ENCODE results near the gene SLC6A1. TPM values are rescaled to one million over a fixed set of nuclear protein-coding genes. Genes with fewer than 3 reads are reported as not detected.

SLC6A1 gene
- polyA plus RNA-seq, 1 of the 3 experiments (the other 2 are of a cell fraction), result not detected

GRCh38 chr3:11021611-11022011 is 29.1 kb downstream of the SLC6A1 start:
- no peaks in the 10 kb centered on the region for H3K79me2 ChIP-seq (ENCODE audit: insufficient read depth)
- no peak overlapping the region for H3K27ac ChIP-seq (ENCODE audit: low read depth in 2 of 2, low read length in 1 of 2)
- ChIA-PET POLR2A (no interaction called here), CTCF (interaction anchor here (1.4 kb wide), 1 partner anchor 38 kb away, joined by 6 read pairs; no protein-coding TSS in a partner anchor)
- H2AFZ ChIP-seq (ENCODE audit: low read depth), result no peak overlapping the region
- TF ChIP-seq YY1 (IDR thresholded peaks at IDR 0.05; ENCODE audit: low read depth) (no peak), MXI1 (IDR thresholded peaks at IDR 0.05; ENCODE audit: low read depth, low read length) (no peak)
- no peaks in the 10 kb centered on the region for H3K9me3 ChIP-seq
- no peaks in the 10 kb centered on the region for H3F3A ChIP-seq (replicated peaks; ENCODE audit: insufficient read depth)
- no peak overlapping the region for H3K9ac ChIP-seq
- no peaks in the 10 kb centered on the region for H3K36me3 ChIP-seq (replicated peaks in 1 of 2; ENCODE audit: control insufficient read depth in 1 of 2, insufficient read depth in 2 of 2, low read length in 1 of 2)
- no peak for DNase-seq
- H3K4me1 ChIP-seq (ENCODE audit: control insufficient read depth in 1 of 2, insufficient read depth in 2 of 2, low read depth in 1 of 2, low read length in 1 of 2), result no peaks in the 10 kb centered on the region
- no peak overlapping the region for H3K4me3 ChIP-seq (ENCODE audit: low read depth in 2 of 2, low read length in 1 of 2)
- 54% methylated on average over 8 of the region's 8 CpGs for WGBS (ENCODE audit: low lambda C conversion rate)
- no peaks in the 10 kb centered on the region for H4K20me1 ChIP-seq (ENCODE audit: insufficient read depth)
- 0 out of 2 replicates have a peak, but pooled peaks cover 9% of the 10 kb centered on the region for H3K27me3 ChIP-seq (ENCODE audit: insufficient read depth)
- no peaks in the 10 kb centered on the region for H3K9me2 ChIP-seq
- no peak overlapping the region for H3K4me2 ChIP-seq

GRCh38 chr3:11022115-11022514 is 29.6 kb downstream of the SLC6A1 start:
- ChIA-PET POLR2A (no interaction called here), CTCF (interaction anchor here (1.1 to 2.6 kb wide), 2 partner anchors 38 to 77 kb away, joined by 4 to 9 read pairs; no protein-coding TSS in a partner anchor)
- Histone ChIP-seq H3K4me3 (ENCODE audit: low read depth in 2 of 2, low read length in 1 of 2) (no peak overlapping the region), H3K79me2 (ENCODE audit: insufficient read depth) (no peaks in the 10 kb centered on the region), H4K20me1 (ENCODE audit: insufficient read depth) (no peaks in the 10 kb centered on the region), H3K4me1 (ENCODE audit: control insufficient read depth in 1 of 2, insufficient read depth in 2 of 2, low read depth in 1 of 2, low read length in 1 of 2) (no peaks in the 10 kb centered on the region), H3K9ac (no peak overlapping the region), H3K27me3 (ENCODE audit: insufficient read depth) (0 out of 2 replicates have a peak, but pooled peaks cover 9% of the 10 kb centered on the region), H3K9me3 (no peaks in the 10 kb centered on the region), H3K4me2 (no peak overlapping the region), H3K9me2 (no peaks in the 10 kb centered on the region), H3K36me3 (replicated peaks in 1 of 2; ENCODE audit: control insufficient read depth in 1 of 2, insufficient read depth in 2 of 2, low read length in 1 of 2) (no peaks in the 10 kb centered on the region), H3F3A (replicated peaks; ENCODE audit: insufficient read depth) (no peaks in the 10 kb centered on the region), H2AFZ (ENCODE audit: low read depth) (no peak overlapping the region), H3K27ac (ENCODE audit: low read depth in 2 of 2, low read length in 1 of 2) (no peak overlapping the region)
- DNase-seq, result no peak
- no peak for TF ChIP-seq NRF1 (IDR thresholded peaks at IDR 0.05; ENCODE audit: low read depth, low read length)
- TF ChIP-seq EZH2phosphoT487 (IDR thresholded peaks at IDR 0.05; ENCODE audit: borderline replicate concordance, low read depth), result no peak
- TF ChIP-seq, protein P1, sequence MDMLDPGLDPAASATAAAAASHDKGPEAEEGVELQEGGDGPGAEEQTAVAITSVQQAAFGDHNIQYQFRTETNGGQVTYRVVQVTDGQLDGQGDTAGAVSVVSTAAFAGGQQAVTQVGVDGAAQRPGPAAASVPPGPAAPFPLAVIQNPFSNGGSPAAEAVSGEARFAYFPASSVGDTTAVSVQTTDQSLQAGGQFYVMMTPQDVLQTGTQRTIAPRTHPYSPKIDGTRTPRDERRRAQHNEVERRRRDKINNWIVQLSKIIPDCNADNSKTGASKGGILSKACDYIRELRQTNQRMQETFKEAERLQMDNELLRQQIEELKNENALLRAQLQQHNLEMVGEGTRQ (IDR thresholded peaks at IDR 0.05; ENCODE audit: borderline replicate concordance, low read depth, low read length), result no peak
- no peak for TF ChIP-seq CHD2 (IDR thresholded peaks at IDR 0.05; ENCODE audit: low read length, partially characterized antibody)
- TF ChIP-seq MEF2A (IDR thresholded peaks at IDR 0.05; ENCODE audit: borderline replicate concordance, low read depth), result no peak
- TF ChIP-seq FOXJ3 (CRISPR knock-in tag; IDR thresholded peaks at IDR 0.05), result no peak
- no peak for TF ChIP-seq MXI1 (IDR thresholded peaks at IDR 0.05; ENCODE audit: low read depth, low read length)
- TF ChIP-seq MAX (IDR thresholded peaks at IDR 0.05; ENCODE audit: low read depth), result no peak
- TF ChIP-seq, protein P2, sequence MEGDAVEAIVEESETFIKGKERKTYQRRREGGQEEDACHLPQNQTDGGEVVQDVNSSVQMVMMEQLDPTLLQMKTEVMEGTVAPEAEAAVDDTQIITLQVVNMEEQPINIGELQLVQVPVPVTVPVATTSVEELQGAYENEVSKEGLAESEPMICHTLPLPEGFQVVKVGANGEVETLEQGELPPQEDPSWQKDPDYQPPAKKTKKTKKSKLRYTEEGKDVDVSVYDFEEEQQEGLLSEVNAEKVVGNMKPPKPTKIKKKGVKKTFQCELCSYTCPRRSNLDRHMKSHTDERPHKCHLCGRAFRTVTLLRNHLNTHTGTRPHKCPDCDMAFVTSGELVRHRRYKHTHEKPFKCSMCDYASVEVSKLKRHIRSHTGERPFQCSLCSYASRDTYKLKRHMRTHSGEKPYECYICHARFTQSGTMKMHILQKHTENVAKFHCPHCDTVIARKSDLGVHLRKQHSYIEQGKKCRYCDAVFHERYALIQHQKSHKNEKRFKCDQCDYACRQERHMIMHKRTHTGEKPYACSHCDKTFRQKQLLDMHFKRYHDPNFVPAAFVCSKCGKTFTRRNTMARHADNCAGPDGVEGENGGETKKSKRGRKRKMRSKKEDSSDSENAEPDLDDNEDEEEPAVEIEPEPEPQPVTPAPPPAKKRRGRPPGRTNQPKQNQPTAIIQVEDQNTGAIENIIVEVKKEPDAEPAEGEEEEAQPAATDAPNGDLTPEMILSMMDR (IDR thresholded peaks at IDR 0.05), result no peak
- no peak for TF ChIP-seq FOXM1 (IDR thresholded peaks at IDR 0.05; ENCODE audit: low read depth)
- no peak for TF ChIP-seq RXRA (IDR thresholded peaks at IDR 0.05; ENCODE audit: borderline replicate concordance, low read depth)
- no peak for TF ChIP-seq USF1 (IDR thresholded peaks at IDR 0.05; ENCODE audit: borderline replicate concordance, low read depth)
- TF ChIP-seq YY1 (IDR thresholded peaks at IDR 0.05; ENCODE audit: low read depth), result no peak
- WGBS (ENCODE audit: low lambda C conversion rate), result 49% methylated on average over 10 of the region's 10 CpGs
